Activated naive CD8-positive, alpha-beta T cell (primary cell): ENCODE results near the gene OR2T3.
"Not testable (repeated sequence)": the region's sequence is repeated elsewhere in the genome, so short reads cannot be mapped to it uniquely, and the experiment has no call there.

Experiments used
- H3K27ac Mint-ChIP-seq: one replicate; pipeline ENCODE4 v1.8.0; 2021; ENCODE audit warnings: mixed read lengths
- H3K27me3 Mint-ChIP-seq: one replicate; pipeline ENCODE4 v1.8.0; 2021; ENCODE audit warnings: mixed read lengths
- H3K36me3 Mint-ChIP-seq: one replicate; pipeline ENCODE4 v1.8.0; 2021; ENCODE audit warnings: mixed read lengths
- H3K4me1 Mint-ChIP-seq: one replicate; pipeline ENCODE4 v1.8.0; 2021; ENCODE audit warnings: low read depth, mixed read lengths
- H3K4me3 Mint-ChIP-seq: one replicate; pipeline ENCODE4 v1.8.0; 2021; ENCODE audit warnings: mild to moderate bottlenecking, mixed read lengths
- H3K9me3 Mint-ChIP-seq: one replicate; pipeline ENCODE4 v1.8.0; 2021; ENCODE audit warnings: low read depth, mixed read lengths

Gene OR2T3

DNA sequence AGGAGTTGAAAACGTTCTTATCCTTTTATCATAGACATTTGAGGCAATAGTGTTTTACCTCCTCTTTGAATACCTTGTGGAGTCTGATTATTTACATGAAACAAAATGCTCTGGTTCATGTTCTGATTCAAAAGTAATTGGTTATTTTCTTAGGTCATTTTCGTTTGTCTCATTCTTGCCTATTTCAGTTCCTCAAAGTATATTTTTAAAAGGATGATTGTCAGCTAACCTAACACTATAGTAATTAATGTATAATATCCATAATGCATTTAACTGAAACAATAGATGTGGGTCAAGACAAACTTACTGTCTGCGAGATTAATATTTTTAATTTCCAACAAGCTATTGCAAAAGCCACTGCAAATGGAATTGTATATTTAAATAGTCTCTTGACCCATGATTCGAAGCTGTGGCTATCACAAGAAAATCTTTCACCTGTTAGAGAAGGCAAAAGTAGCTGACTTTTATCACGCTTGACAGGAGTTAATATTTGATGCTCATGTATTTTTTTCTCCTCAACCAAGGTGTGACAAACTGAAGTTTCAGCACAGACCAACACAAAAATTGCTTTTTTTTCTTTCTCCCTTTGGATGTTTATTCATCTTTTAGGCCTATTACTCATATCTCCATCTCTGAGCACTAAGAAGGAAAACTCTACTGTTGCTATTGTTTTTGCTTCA is 22.5 kb upstream of the OR2T3 start:
- not testable (repeated sequence) for H3K36me3 Mint-ChIP-seq, H3K4me3 Mint-ChIP-seq, H3K27ac Mint-ChIP-seq, H3K27me3 Mint-ChIP-seq, H3K4me1 Mint-ChIP-seq, H3K9me3 Mint-ChIP-seq

DNA sequence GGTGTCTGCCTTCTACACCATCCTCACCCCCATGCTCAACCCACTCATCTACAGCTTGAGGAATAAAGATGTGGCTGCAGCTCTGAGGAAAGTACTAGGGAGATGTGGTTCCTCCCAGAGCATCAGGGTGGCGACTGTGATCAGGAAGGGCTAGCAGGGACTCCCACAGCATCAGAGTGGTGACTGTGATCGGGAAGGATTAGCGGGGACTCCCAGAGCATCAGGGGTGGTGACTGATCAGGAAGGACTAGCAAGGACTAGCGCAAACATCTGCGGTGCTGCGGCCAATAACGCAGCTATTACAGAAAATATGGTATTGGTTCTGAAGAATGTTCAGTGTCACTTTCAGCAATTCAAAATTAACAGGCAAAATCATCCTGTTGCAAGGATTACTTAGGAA is 19.5 kb upstream of the OR2T3 start:
- H3K4me1 Mint-ChIP-seq, H3K36me3 Mint-ChIP-seq, H3K27ac Mint-ChIP-seq, H3K27me3 Mint-ChIP-seq, H3K4me3 Mint-ChIP-seq, H3K9me3 Mint-ChIP-seq: not testable (repeated sequence)

DNA sequence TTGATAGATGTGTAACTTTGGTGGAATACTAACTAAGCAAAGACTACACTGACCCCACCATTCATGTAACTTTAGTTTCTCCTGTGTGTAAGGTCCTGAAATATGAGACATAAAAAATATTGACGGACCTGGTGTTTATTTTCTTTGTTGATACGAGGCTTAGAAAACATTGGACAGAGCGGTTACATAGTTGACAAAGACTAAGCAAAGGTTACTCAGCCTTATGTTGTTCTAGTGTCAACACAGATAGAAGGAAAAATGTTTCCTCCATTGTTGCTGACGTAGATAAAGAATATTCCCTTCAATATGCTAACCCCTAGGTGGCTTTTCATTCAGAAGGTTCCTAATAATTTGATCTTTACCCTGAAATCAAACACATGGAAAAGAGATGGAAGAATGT is 18.1 kb upstream of the OR2T3 start:
- H3K9me3 Mint-ChIP-seq, H3K27me3 Mint-ChIP-seq, H3K27ac Mint-ChIP-seq, H3K36me3 Mint-ChIP-seq, H3K4me3 Mint-ChIP-seq, H3K4me1 Mint-ChIP-seq: not testable (repeated sequence)

- not testable (repeated sequence) for H3K4me1 Mint-ChIP-seq, H3K27me3 Mint-ChIP-seq, H3K4me3 Mint-ChIP-seq, H3K27ac Mint-ChIP-seq, H3K36me3 Mint-ChIP-seq, H3K9me3 Mint-ChIP-seq
These were observed 16.5 kb upstream of the OR2T3 start for GRCh38 chr1:248456635-248457034.

DNA sequence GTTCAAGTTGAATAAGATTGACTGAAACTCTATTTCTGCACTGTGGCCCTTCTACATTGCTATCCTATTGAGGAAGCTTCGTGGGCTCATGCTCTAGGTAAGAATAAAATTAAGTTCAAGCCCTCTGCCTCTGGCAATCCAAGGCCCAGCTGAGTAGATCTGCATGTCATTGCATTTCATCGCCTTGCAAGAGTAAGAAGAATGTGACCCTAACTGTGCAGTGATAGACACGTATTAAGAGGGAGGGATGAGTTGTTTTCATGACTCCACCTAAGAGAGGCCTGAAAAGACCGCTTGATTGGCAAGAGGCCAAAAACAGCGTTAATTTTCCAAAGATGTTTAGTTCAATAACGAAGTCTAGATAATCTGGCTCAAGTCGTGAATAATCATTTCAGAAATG is 14.0 kb upstream of the OR2T3 start:
- H3K9me3 Mint-ChIP-seq: peaks cover 13% of the 10 kb centered on the region
- H3K4me3 Mint-ChIP-seq, H3K27me3 Mint-ChIP-seq, H3K27ac Mint-ChIP-seq, H3K4me1 Mint-ChIP-seq: not testable (repeated sequence)
- H3K36me3 Mint-ChIP-seq: peaks cover 19% of the 10 kb centered on the region

GRCh38 chr1:248471154-248471553 is 2.0 kb upstream of the OR2T3 start:
- H3K9me3 Mint-ChIP-seq: peaks cover 19% of the 10 kb centered on the region
- no peak overlapping the region for H3K27ac Mint-ChIP-seq
- no peak overlapping the region for H3K4me3 Mint-ChIP-seq
- no peaks in the 10 kb centered on the region for H3K27me3 Mint-ChIP-seq
- H3K36me3 Mint-ChIP-seq: peaks cover 20% of the 10 kb centered on the region
- no peaks in the 10 kb centered on the region for H3K4me1 Mint-ChIP-seq

GRCh38 chr1:248472111-248472510 is 1.0 kb upstream of the OR2T3 start:
- H3K4me3 Mint-ChIP-seq, H3K27me3 Mint-ChIP-seq, H3K27ac Mint-ChIP-seq, H3K4me1 Mint-ChIP-seq: not testable (repeated sequence)
- Mint-ChIP-seq H3K36me3 (peaks cover 17% of the 10 kb centered on the region), H3K9me3 (peaks cover 14% of the 10 kb centered on the region)

- not testable (repeated sequence) for H3K9me3 Mint-ChIP-seq, H3K4me1 Mint-ChIP-seq, H3K27me3 Mint-ChIP-seq, H3K36me3 Mint-ChIP-seq, H3K4me3 Mint-ChIP-seq, H3K27ac Mint-ChIP-seq
These were observed 2.5 kb downstream of the OR2T3 start for GRCh38 chr1:248475660-248476059.

- H3K4me1 Mint-ChIP-seq: peaks cover 19% of the 10 kb centered on the region
- H3K9me3 Mint-ChIP-seq, H3K36me3 Mint-ChIP-seq, H3K27me3 Mint-ChIP-seq: not testable (repeated sequence)
- H3K27ac Mint-ChIP-seq: peak overlapping the region; percentile 97
- H3K4me3 Mint-ChIP-seq: peak overlapping the region; percentile 85
These were observed 8.8 kb downstream of the OR2T3 start for GRCh38 chr1:248481686-248482579.

DNA sequence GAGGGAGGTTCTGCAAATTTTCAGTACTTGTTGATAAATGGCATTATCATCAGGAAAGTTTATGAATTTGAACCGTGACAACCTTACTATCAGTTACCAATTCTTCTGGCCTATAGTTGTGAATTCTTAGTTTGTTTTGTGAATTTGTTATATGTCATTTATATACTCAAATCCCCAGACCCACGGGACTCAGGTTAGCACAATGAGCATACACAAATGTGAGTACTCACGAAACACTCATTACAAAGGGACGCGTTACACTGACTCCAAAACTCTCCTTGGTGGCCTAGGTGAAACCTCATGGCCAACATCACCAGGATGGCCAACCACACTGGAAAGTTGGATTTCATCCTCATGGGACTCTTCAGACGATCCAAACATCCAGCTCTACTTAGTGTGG is 15.1 kb downstream of the OR2T3 start, which contains the start of gene OR2T5:
Gene OR2T5, plus strand, starts transcription at position 301 of the 400 bp plus-strand sequence. Its CDS starts 0 bp downstream, at position 301.
- not testable (repeated sequence) for H3K27ac Mint-ChIP-seq, H3K4me3 Mint-ChIP-seq, H3K9me3 Mint-ChIP-seq, H3K27me3 Mint-ChIP-seq, H3K4me1 Mint-ChIP-seq, H3K36me3 Mint-ChIP-seq

- H3K4me1 Mint-ChIP-seq, H3K27me3 Mint-ChIP-seq, H3K27ac Mint-ChIP-seq, H3K9me3 Mint-ChIP-seq, H3K4me3 Mint-ChIP-seq, H3K36me3 Mint-ChIP-seq: not testable (repeated sequence)
These were observed 23.5 kb downstream of the OR2T3 start for GRCh38 chr1:248496661-248497060.

DNA sequence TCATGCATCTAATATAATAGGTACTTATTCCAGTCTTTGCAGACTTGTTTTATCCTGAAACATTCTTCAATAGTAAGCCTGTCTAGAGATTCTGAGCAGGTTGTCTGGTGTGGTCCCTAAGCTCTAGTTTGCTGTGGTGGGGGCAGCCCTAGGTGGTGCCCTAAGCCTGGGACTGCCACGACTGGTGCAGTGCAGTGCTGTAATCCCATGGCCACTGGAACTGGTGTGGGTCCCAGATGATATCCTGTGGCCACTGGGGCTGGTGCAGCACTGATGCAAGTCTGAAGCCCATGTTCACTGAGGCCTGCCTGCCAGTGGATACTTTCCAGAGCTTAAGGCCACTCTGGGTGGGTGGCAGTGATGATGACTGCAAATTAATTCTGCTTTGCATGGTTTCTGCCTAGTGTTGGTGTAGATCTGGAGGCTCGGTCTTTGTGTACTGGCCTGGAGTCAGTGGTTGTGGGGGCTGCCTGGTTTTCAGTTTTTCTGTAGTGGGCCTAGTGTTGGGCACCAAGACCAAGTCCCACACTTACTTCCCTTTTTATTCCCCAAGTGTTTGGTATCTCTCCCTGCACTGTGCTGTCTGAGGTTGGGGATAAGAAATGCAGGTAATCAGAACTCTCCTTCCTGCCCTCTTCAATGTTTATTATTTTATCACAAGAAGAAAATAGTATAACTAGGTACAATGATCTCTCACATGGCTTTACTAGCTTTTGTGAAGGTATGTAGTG is 27.3 kb downstream of the OR2T3 start:
- H3K4me3 Mint-ChIP-seq, H3K9me3 Mint-ChIP-seq, H3K4me1 Mint-ChIP-seq, H3K27me3 Mint-ChIP-seq, H3K27ac Mint-ChIP-seq, H3K36me3 Mint-ChIP-seq: not testable (repeated sequence)

DNA sequence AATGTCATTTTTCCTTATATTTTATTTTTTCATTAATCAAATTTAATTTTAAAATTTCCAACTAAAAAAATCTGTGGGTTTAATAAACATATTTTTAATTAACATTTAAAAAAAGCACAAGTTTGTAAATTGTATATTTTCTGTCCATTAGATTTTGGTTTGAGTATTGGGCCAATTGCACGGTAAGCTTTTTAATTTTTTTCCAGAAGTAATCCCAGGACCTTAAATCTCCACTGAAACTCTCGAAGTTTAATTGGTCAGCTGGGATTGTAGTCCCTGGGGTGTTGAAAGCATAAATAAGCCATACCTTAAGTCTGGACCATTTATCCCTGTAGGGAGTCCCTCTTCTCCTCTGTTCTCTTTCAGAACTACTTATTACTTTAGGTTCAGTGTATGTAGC is 34.6 kb downstream of the OR2T3 start, which contains the start of gene OR2G6:
Gene OR2G6, plus strand, starts transcription at position 301 of the 400 bp plus-strand sequence. CDS start 13,574 bp downstream, outside the sequence.
- not testable (repeated sequence) for H3K27me3 Mint-ChIP-seq, H3K4me3 Mint-ChIP-seq, H3K9me3 Mint-ChIP-seq, H3K27ac Mint-ChIP-seq, H3K4me1 Mint-ChIP-seq, H3K36me3 Mint-ChIP-seq

- H3K9me3 Mint-ChIP-seq, H3K27me3 Mint-ChIP-seq, H3K36me3 Mint-ChIP-seq, H3K27ac Mint-ChIP-seq, H3K4me1 Mint-ChIP-seq, H3K4me3 Mint-ChIP-seq: not testable (repeated sequence)
These were observed 37.1 kb downstream of the OR2T3 start for GRCh38 chr1:248510217-248510616.

- Mint-ChIP-seq H3K4me1 (no peaks in the 10 kb centered on the region), H3K9me3 (no peaks in the 10 kb centered on the region), H3K36me3 (peaks cover 15% of the 10 kb centered on the region), H3K4me3 (no peak overlapping the region), H3K27ac (no peak overlapping the region), H3K27me3 (no peaks in the 10 kb centered on the region)
These were observed 48.7 kb downstream of the OR2T3 start for GRCh38 chr1:248521856-248522255.
